Hepatocyte (in vitro differentiated cells): ENCODE results near the gene ESPL1.

Experiments
- EZH2 ChIP-seq: fragments of 200-600 bp; sonication (generic); IDR thresholded peaks from 2 replicates; pipeline ENCODE4 v1.6.1; 2016; ENCODE audit warnings: antibody characterized with exemption, mild to moderate bottlenecking, borderline replicate concordance
- TF ChIP-seq, protein P1 (sequence below): fragments of 200-600 bp; sonication (generic); IDR thresholded peaks from 2 replicates; pipeline ENCODE4 v1.5.1; 2016; ENCODE audit warnings: antibody characterized with exemption, mild to moderate bottlenecking; ENCODE audit not compliant: poor library complexity

DNA sequence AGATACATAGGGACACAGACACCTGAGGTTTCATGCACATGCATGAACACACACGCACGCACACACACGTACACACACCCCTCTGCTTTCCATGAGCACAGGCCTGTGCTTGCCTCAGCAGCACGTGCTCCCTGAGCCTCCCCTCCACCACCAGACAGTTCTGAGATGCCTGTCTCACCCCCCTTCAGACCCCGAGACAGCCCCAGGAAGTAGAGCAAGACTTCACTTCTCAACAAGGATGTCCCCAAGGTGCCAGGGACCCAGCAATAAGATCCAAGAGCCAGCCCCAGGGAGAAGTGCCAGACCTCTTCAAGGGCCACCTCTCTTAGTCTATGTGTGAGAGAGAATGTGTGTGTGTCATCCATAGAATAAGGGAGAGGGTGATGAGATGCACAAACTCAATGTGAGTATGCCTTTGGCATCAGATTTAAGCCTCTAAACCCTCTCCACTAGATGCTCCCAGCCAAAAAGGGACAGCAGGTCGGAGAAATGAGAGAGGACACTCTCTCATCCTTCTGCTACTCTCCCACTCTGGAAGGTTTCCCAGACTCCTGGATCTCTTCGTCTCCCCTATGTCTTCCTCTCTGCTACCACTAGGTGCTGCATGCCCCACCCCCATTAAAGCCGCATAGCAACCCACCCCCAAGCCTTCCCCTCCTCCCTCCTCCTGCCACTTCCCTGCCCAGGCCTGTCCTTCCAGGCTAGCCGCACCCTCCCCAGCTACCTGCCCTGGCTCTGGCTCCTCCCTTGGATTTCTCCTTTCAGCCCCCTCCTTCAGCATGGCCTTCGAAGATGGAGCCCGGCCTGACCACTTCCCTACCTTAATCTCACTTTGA lies 43.8 kb upstream of the ESPL1 start:
- TF ChIP-seq, protein P1, sequence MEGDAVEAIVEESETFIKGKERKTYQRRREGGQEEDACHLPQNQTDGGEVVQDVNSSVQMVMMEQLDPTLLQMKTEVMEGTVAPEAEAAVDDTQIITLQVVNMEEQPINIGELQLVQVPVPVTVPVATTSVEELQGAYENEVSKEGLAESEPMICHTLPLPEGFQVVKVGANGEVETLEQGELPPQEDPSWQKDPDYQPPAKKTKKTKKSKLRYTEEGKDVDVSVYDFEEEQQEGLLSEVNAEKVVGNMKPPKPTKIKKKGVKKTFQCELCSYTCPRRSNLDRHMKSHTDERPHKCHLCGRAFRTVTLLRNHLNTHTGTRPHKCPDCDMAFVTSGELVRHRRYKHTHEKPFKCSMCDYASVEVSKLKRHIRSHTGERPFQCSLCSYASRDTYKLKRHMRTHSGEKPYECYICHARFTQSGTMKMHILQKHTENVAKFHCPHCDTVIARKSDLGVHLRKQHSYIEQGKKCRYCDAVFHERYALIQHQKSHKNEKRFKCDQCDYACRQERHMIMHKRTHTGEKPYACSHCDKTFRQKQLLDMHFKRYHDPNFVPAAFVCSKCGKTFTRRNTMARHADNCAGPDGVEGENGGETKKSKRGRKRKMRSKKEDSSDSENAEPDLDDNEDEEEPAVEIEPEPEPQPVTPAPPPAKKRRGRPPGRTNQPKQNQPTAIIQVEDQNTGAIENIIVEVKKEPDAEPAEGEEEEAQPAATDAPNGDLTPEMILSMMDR, result peak; percentile 21
- no peak for TF ChIP-seq EZH2
